Body of pancreas (tissue), 4 donors: ENCODE measurements around the gene CDRT15. TPM values are rescaled to one million over a fixed set of nuclear protein-coding genes. Genes with fewer than 3 reads are reported as not detected.
"Not testable (repeated sequence)": the region's sequence is repeated elsewhere in the genome, so short reads cannot be mapped to it uniquely, and the experiment has no call there.

Experiments used
- ATAC-seq: fragments of 150-250 bp; one replicate; pipeline ENCODE4 v1.9.1; 2016
- DNase-seq, 4 donors: peaks; one replicate each; pipeline ENCODE4 v3.0.0-alpha.2; 2019
- H3K27ac ChIP-seq, 4 donors: fragments of 200-600 bp; sonication (generic); 1 replicate in 3 of 4; 2 replicates in 1 of 4; pipeline versions ENCODE4 v1.5.1 to v1.6.1; 2016 to 2019; ENCODE audit warnings: mild to moderate bottlenecking in 1 of 4, mixed read lengths in 1 of 4, moderate library complexity in 1 of 4
- H3K27me3 ChIP-seq, 2 donors: fragments of 200-600 bp; sonication (generic); one replicate each; pipeline ENCODE4 v1.6.0; 2016; ENCODE audit warnings: mild to moderate bottlenecking in 1 of 2
- H3K36me3 ChIP-seq, 2 donors: fragments of 200-600 bp; sonication (generic); replicated peaks in 1 of 2; 2 replicates each; pipeline ENCODE4 v1.5.1; 2016; ENCODE audit warnings: low read depth in 2 of 2; ENCODE audit not compliant: insufficient read depth in 1 of 2
- H3K4me1 ChIP-seq: fragments of 200-600 bp; sonication (generic); one replicate; pipeline ENCODE4 v1.6.0; 2016
- H3K4me3 ChIP-seq, 2 donors: fragments of 200-600 bp; sonication (generic); 1 replicate in 1 of 2; 2 replicates in 1 of 2; pipeline ENCODE4 v1.5.1; 2016 to 2019
- H3K9me3 ChIP-seq, 3 donors: fragments of 200-600 bp; sonication (generic); 1 replicate in 2 of 3; 2 replicates in 1 of 3; pipeline ENCODE4 v1.5.1; 2016
- POLR2A ChIP-seq, 3 donors: fragments of 450-650 bp; IDR thresholded peaks; one replicate each; pipeline ENCODE4 v1.6.1; 2016; ENCODE audit warnings: antibody characterized with exemption in 3 of 3, mild to moderate bottlenecking in 2 of 3
- WGBS, 2 donors: methylation state at CpG; one replicate each; pipeline ENCODE4 v1.1.5; 2017; 5-methylcytosine and 5-hydroxymethylcytosine counted together
- intact Hi-C: fragments of 100-400 bp; cut with DNase I; formaldehyde crosslinking; loops from one replicate; pipeline ENCODE4 v1.15.1; 2023
- total RNA-seq, 2 donors: library from RNA; depleted of rRNA; stranded (reverse); fragments of >200 nt; gene quantifications; one replicate each; pipeline ENCODE4 v1.1.0, GENCODE V29; 2016
- TF ChIP-seq, protein P1 (sequence below), 7 experiments: fragments of 450-650 bp in 4 of 7; fragments of 200-600 bp in 3 of 7; sonication (generic) in 3 of 7; IDR thresholded peaks; one replicate each; pipeline ENCODE4 v1.5.1; 2016 to 2019; ENCODE audit warnings: antibody characterized with exemption in 7 of 7

CDRT15 gene
- total RNA-seq, 2 donors from 2014 or later: not detected

DNA sequence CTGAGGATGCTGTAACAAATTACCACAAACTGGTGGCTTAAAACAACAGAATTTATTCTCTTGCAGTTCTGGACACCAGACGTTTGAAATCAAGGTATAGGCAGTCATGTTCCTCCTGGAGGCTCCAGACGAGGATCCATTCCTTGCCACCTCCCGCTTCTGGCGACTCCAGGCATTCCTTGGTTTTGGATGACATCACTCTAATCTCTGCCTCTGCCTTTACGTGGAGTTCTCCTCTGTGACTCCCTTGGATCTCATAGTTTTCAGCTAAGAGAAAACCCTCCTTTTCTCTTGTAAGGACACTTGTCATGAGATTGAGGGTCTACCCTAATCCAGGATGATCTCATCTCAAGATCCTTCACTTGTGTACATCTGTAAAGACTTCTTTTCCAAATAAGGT, 32.8 kb upstream of the CDRT15 start:
- WGBS, 2 donors: 55 to 57% methylated on average over 5 of the region's 5 CpGs
- no peaks in the 10 kb centered on the region for H3K4me1 ChIP-seq
- no peaks in the 10 kb centered on the region for H3K27me3 ChIP-seq
- intact Hi-C loops: no loop called here
- no peak overlapping the region for H3K4me3 ChIP-seq
- no peaks in the 10 kb centered on the region for H3K36me3 ChIP-seq
- H3K9me3 ChIP-seq: no peaks in the 10 kb centered on the region
- no peak for ATAC-seq
- TF ChIP-seq POLR2A (IDR thresholded peaks at IDR 0.05): no peak
- TF ChIP-seq, protein P1, sequence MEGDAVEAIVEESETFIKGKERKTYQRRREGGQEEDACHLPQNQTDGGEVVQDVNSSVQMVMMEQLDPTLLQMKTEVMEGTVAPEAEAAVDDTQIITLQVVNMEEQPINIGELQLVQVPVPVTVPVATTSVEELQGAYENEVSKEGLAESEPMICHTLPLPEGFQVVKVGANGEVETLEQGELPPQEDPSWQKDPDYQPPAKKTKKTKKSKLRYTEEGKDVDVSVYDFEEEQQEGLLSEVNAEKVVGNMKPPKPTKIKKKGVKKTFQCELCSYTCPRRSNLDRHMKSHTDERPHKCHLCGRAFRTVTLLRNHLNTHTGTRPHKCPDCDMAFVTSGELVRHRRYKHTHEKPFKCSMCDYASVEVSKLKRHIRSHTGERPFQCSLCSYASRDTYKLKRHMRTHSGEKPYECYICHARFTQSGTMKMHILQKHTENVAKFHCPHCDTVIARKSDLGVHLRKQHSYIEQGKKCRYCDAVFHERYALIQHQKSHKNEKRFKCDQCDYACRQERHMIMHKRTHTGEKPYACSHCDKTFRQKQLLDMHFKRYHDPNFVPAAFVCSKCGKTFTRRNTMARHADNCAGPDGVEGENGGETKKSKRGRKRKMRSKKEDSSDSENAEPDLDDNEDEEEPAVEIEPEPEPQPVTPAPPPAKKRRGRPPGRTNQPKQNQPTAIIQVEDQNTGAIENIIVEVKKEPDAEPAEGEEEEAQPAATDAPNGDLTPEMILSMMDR (IDR thresholded peaks at IDR 0.05): no peak
- DNase-seq: no peak
- H3K27ac ChIP-seq: no peak overlapping the region

DNA sequence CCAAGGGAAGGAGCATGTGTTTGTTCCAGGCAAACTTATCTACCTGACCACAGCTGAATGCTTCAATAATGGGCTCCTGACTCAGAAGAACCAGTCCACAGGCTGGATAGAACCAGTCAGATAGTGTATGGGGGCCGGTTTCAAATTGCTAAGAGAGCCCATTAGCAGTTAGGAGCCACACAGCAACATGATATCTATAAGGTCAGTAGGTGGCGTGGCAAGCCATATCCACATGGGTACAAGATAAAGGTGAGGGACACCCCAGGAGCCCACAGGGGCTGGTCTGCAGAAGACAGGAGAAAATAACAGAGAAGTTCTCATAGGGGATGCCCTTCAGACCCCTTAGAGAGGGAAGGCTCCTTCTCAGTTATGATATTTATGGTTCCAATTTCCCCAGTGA, 31.6 kb upstream of the CDRT15 start:
- H3K27ac ChIP-seq: no peak overlapping the region
- WGBS, 2 donors: 54 to 55% methylated on average over 2 of the region's 2 CpGs
- no peaks in the 10 kb centered on the region for H3K36me3 ChIP-seq
- no peak overlapping the region for H3K4me3 ChIP-seq
- no peaks in the 10 kb centered on the region for H3K9me3 ChIP-seq
- peak in 1 of 4 donors; percentile 10 for DNase-seq
- no peak for TF ChIP-seq POLR2A (IDR thresholded peaks at IDR 0.05)
- TF ChIP-seq, protein P1 (IDR thresholded peaks at IDR 0.05): peak in 2 of 7 experiments; percentile 11 to 13
- no peak for ATAC-seq
- intact Hi-C loops: no loop called here
- no peaks in the 10 kb centered on the region for H3K27me3 ChIP-seq
- H3K4me1 ChIP-seq: no peaks in the 10 kb centered on the region

DNA sequence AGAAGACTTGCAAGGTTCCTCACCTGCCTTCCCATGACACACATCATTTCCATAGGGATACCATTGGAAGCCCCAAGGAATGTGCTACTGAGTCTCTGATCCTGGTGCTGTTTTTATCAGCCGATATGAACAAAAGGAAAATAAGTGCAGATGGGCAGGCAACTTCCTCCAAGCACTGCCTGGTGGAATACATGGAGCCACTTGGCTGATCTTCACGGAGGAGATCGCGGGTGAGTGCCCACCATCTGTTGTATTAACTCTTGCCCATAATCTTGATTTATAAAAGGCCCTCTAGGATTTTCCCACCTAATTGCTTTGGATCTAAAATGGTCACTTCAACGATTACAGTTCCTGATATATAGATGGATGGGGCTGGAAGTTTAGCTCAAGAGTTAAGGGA, 24.7 kb upstream of the CDRT15 start:
- no peak for DNase-seq
- Histone ChIP-seq H3K27me3 (no peaks in the 10 kb centered on the region), H3K9me3 (no peaks in the 10 kb centered on the region), H3K36me3 (no peaks in the 10 kb centered on the region), H3K27ac (no peak overlapping the region), H3K4me3 (no peak overlapping the region), H3K4me1 (no peaks in the 10 kb centered on the region)
- intact Hi-C loops: no loop called here
- TF ChIP-seq, protein P1 (IDR thresholded peaks at IDR 0.05): no peak
- TF ChIP-seq POLR2A (IDR thresholded peaks at IDR 0.05): no peak
- 80 to 85% methylated on average over 5 of the region's 5 CpGs for WGBS, 2 donors
- ATAC-seq: no peak

DNA sequence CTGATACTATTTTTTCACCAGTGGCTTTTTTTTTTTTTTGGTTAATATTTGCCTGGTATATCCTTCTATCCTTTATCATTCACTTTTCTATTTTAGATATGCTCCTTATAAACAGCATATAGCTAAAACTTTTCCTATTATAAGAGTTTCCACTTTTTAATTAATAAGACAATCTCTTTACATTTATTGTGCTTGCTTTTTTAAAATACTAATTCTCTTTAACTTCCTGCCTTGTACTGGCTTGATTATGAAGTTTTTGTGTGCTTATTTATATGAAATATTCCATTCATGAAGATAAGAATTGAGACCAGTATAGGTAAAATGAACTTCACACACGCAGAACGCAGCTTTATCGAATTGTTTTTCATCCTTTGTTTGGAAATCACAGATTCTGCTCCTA, 9.0 kb upstream of the CDRT15 start:
- Histone ChIP-seq H3K4me3 (no peak overlapping the region), H3K9me3 (no peaks in the 10 kb centered on the region), H3K4me1 (no peaks in the 10 kb centered on the region), H3K27ac (no peak overlapping the region), H3K36me3 (no peaks in the 10 kb centered on the region), H3K27me3 (no peaks in the 10 kb centered on the region)
- DNase-seq (no peak), ATAC-seq (no peak)
- no peak for TF ChIP-seq POLR2A (IDR thresholded peaks at IDR 0.05)
- TF ChIP-seq, protein P1 (IDR thresholded peaks at IDR 0.05): no peak
- WGBS, 2 donors: 63 to 74% methylated on average over 3 of the region's 3 CpGs
- intact Hi-C loops: no loop called here

DNA sequence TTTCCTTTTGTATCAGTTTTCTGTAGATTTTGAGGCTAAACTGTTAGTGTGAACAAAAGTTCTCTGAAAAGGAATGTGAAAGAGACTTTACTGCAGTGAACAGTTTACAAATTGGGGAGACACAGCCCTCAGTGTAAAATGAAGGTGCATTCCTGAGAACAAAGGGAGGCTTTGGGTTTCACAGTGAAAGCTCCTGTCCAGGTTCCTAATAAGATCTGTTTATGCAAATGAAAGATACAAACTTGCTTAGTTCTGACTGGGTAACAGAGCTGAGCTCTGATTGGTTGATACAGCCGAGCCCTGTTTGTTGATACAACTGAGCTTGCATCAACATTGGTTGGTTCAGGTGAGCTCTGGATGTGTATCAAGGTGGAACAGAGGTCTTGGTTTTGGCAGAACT, 8.3 kb upstream of the CDRT15 start:
- H3K4me3 ChIP-seq: no peak overlapping the region
- H3K9me3 ChIP-seq: no peaks in the 10 kb centered on the region
- no peak overlapping the region for H3K27ac ChIP-seq
- DNase-seq (no peak), ATAC-seq (no peak)
- 54 to 86% methylated on average over 1 of the region's 1 CpG for WGBS, 2 donors
- H3K4me1 ChIP-seq: no peaks in the 10 kb centered on the region
- intact Hi-C loops: no loop called here
- H3K36me3 ChIP-seq: no peaks in the 10 kb centered on the region
- no peaks in the 10 kb centered on the region for H3K27me3 ChIP-seq
- TF ChIP-seq POLR2A (IDR thresholded peaks at IDR 0.05): no peak
- TF ChIP-seq, protein P1 (IDR thresholded peaks at IDR 0.05): no peak

DNA sequence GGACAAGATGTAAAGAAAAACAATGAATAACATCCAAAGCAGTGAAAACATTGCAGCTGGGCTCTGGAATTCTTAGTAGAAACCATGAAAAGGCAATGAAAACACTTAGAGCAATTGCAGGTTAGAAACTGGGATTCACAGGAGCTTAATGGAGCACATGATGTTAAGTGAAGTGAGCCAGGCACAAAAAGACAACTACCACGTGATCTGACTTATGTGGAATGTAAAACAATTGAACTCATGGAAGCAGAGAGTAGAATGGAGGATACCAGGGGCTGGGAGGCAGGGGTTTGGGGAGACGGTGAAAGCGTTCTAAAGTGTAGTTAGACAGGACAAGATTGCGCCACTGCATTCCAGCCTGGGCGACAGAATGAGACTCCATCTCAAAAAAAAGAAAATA, 2.6 kb upstream of the CDRT15 start:
- 91 to 94% methylated on average over 4 of the region's 5 CpGs for WGBS, 2 donors
- DNase-seq, H3K27me3 ChIP-seq, H3K27ac ChIP-seq, ATAC-seq, H3K4me1 ChIP-seq, intact Hi-C loops, H3K9me3 ChIP-seq, H3K4me3 ChIP-seq, H3K36me3 ChIP-seq: not testable (repeated sequence)

DNA sequence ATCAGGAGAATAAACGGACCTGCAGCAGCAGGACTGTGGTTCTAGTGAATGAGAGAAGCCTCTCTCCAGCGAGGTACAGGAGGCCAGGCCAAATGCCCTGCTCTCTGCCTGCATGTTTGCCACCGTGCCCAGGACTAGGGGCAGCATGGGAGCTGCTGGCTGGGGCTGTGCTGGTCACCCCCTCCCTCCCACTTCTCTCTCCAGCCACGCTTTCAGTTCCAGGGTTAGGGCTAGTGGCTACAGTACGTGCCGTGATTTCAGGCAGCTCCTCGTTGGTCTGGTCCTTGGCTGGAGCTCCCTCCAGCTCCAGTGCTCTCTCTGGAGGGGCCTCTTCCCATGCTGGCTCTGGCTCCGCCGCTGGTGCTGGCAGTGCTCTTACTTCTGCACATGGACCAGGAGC, 630 bp downstream of the CDRT15 start:
- DNase-seq, H3K4me1 ChIP-seq, H3K27ac ChIP-seq, H3K36me3 ChIP-seq, ATAC-seq, H3K9me3 ChIP-seq, H3K4me3 ChIP-seq, intact Hi-C loops, H3K27me3 ChIP-seq: not testable (repeated sequence)
- WGBS, 2 donors: 76 to 77% methylated on average over 3 to 7 of the region's 9 CpGs

DNA sequence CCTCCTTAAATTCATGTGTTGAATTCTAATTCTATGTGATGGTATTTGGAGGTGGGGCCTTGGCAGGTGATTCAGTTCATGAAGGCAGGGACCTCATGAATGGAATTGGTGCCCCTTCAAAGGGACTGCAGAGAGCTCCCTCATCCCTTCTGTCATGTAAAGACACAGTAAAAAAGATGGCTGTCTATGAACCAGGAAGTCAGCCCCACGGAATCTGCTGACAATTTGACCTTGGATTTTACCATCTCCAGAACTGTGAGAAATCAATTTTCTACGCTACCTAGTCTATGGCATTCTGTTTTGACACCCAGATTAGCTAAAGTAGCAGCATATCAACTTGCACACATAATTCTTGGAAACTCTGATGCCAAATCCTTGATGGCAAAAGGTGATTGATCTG, 1.6 kb downstream of the CDRT15 start:
- WGBS, 2 donors: 66 to 80% methylated on average over 2 of the region's 2 CpGs
- intact Hi-C loops, H3K4me3 ChIP-seq: not testable (repeated sequence)

More for the DNA sequence above, 1.6 kb downstream of the CDRT15 start:
- H3K9me3 ChIP-seq, H3K36me3 ChIP-seq, H3K27me3 ChIP-seq, ATAC-seq, DNase-seq, H3K27ac ChIP-seq, H3K4me1 ChIP-seq: not testable (repeated sequence)
